GM21515 (cell line): ENCODE results near the gene TMTC4.
"Not testable (repeated sequence)": the region's sequence is repeated elsewhere in the genome, so short reads cannot be mapped to it uniquely, and the experiment has no call there.

Source experiments
- ATAC-seq: cut with Tn5 transposase; IDR thresholded peaks from one replicate; pipeline ENCODE4 v1.9.1; 2021; ENCODE audit not compliant: unreplicated experiment

TMTC4 gene

GRCh38 chr13:100630555-100630954, 44.0 kb downstream of the TMTC4 start:
- ATAC-seq = no peak

- ATAC-seq = no peak
Observed at GRCh38 chr13:100627120-100627519, 47.5 kb downstream of the TMTC4 start.

GRCh38 chr13:100625447-100625846, 49.1 kb downstream of the TMTC4 start:
- no peak for ATAC-seq

GRCh38 chr13:100620792-100621191, 53.8 kb downstream of the TMTC4 start:
- ATAC-seq = no peak

- no peak for ATAC-seq
Observed at GRCh38 chr13:100619940-100620339, 54.7 kb downstream of the TMTC4 start.

- ATAC-seq = not testable (repeated sequence)
Observed at GRCh38 chr13:100618897-100619296, 55.7 kb downstream of the TMTC4 start.

GRCh38 chr13:100613031-100613430, 61.6 kb downstream of the TMTC4 start:
- no peak for ATAC-seq

- ATAC-seq = no peak
Observed at GRCh38 chr13:100611678-100612492, 62.7 kb downstream of the TMTC4 start.

- peak; percentile 41 for ATAC-seq
Observed at GRCh38 chr13:100610391-100611347, 63.9 kb downstream of the TMTC4 start.

- peak; percentile 83 for ATAC-seq
Observed at GRCh38 chr13:100608906-100609305, 65.7 kb downstream of the TMTC4 start.

GRCh38 chr13:100608489-100608888, 66.1 kb downstream of the TMTC4 start:
- no peak for ATAC-seq

- ATAC-seq = no peak
Observed at GRCh38 chr13:100604918-100605710, 69.5 kb downstream of the TMTC4 start.

GRCh38 chr13:100602493-100603111, 72.0 kb downstream of the TMTC4 start:
- no peak for ATAC-seq

- ATAC-seq = no peak
Observed at GRCh38 chr13:100601716-100602115, 72.9 kb downstream of the TMTC4 start.

GRCh38 chr13:100600915-100601314, 73.7 kb downstream of the TMTC4 start:
- ATAC-seq = no peak

- ATAC-seq = no peak
Observed at GRCh38 chr13:100600461-100600860, 74.1 kb downstream of the TMTC4 start.

GRCh38 chr13:100597253-100597652, 77.3 kb downstream of the TMTC4 start:
- no peak for ATAC-seq

GRCh38 chr13:100596516-100596915, 78.1 kb downstream of the TMTC4 start:
- no peak for ATAC-seq

- no peak for ATAC-seq
Observed at GRCh38 chr13:100594731-100595130, 79.9 kb downstream of the TMTC4 start.

GRCh38 chr13:100594255-100594654, 80.3 kb downstream of the TMTC4 start:
- ATAC-seq = no peak
